GM12878 (cell line): ENCODE data around the gene SERTAD1. TPM values are rescaled to one million over a fixed set of nuclear protein-coding genes. Genes with fewer than 3 reads are reported as not detected.

Source experiments
- ATAC-seq: fragments of 200-7000 bp; cut with Tn5 transposase; 3 replicates; pipeline ENCODE4 v1.9.1; 2020; ENCODE audit warnings: mild to moderate bottlenecking, moderate library complexity
- BruUV-seq: library from RNA; stranded (reverse); fragments of 400-500 nt; replicated peaks from 2 replicates; lab custom pipeline; 2021; lab: Mats Ljungman, UMichigan
- CTCF ChIA-PET: fragments of 300-600 bp; sonication (Branson Sonifier 250); formaldehyde crosslinking; extraction: SDS; loops from one replicate; lab custom pipeline; 2021; ENCODE audit warnings: inconsistent platforms; lab: Yijun Ruan, JAX
- POLR2A ChIA-PET: fragments of 350-600 bp; formaldehyde crosslinking; extraction: SDS; loops from one replicate; lab custom pipeline; 2021; ENCODE audit warnings: inconsistent platforms; lab: Charles Lee
- RAD21 ChIA-PET: fragments of 300-600 bp; sonication (Branson Sonifier 250); formaldehyde crosslinking; loops from one replicate; lab custom pipeline; 2023; ENCODE audit warnings: antibody characterized with exemption; ENCODE audit not compliant: unreplicated experiment; lab: Charles Lee
- SMC1A ChIA-PET: fragments of 300-600 bp; sonication (Branson Sonifier 250); formaldehyde crosslinking; loops from one replicate; lab custom pipeline; 2023; ENCODE audit not compliant: unreplicated experiment, uncharacterized antibody; lab: Charles Lee
- DNase-seq: peaks from one replicate; pipeline ENCODE4 v3.0.0-alpha.2; 2011; ENCODE audit warnings: low read depth, low spot score
- FAIRE-seq: peaks from 3 replicates; lab custom pipeline; 2011; peaks lifted over from hg19 to GRCh38; lab: Jason Lieb, UNC
- H2AFZ ChIP-seq: 2 replicates; pipeline ENCODE4 v1.6.0; 2011; ENCODE audit warnings: low read depth, low read length, control low read depth; ENCODE audit not compliant: control insufficient read depth
- H3K27ac ChIP-seq: 2 replicates; pipeline ENCODE4 v1.5.1; 2011; ENCODE audit warnings: control low read depth; ENCODE audit not compliant: control insufficient read depth, insufficient read depth
- H3K27me3 ChIP-seq, 2 experiments: replicated peaks in 1 of 2; 2 replicates each; pipeline versions ENCODE4 v1.6.0 to v1.6.1; 2011; ENCODE audit warnings: low read length in 1 of 2; ENCODE audit not compliant: control insufficient read depth in 2 of 2, insufficient read depth in 2 of 2
- H3K36me3 ChIP-seq, 2 experiments: 2 replicates each; pipeline ENCODE4 v1.5.1; 2011; ENCODE audit warnings: low read length in 1 of 2; ENCODE audit not compliant: control insufficient read depth in 2 of 2, insufficient read depth in 2 of 2
- H3K4me1 ChIP-seq: 2 replicates; pipeline ENCODE4 v1.6.1; 2011; ENCODE audit warnings: mild to moderate bottlenecking, low read length, moderate library complexity, mixed read lengths; ENCODE audit not compliant: control insufficient read depth, insufficient read depth
- H3K4me2 ChIP-seq: 2 replicates; pipeline ENCODE4 v1.6.0; 2011; ENCODE audit warnings: control low read depth; ENCODE audit not compliant: control insufficient read depth, insufficient read depth
- H3K4me3 ChIP-seq: fragments of 200-600 bp; sonication (generic); 2 replicates; pipeline ENCODE4 v1.5.1; 2016
- H3K79me2 ChIP-seq: 2 replicates; pipeline ENCODE4 v1.6.0; 2011; ENCODE audit warnings: low read length; ENCODE audit not compliant: control insufficient read depth, insufficient read depth
- H3K9ac ChIP-seq: 2 replicates; pipeline ENCODE4 v1.8.0; 2011; ENCODE audit warnings: low read length, control low read depth, mixed read lengths; ENCODE audit not compliant: control insufficient read depth, insufficient read depth
- H3K9me3 ChIP-seq: replicated peaks from 3 replicates; pipeline ENCODE4 v1.5.1; 2011; ENCODE audit warnings: mild to moderate bottlenecking, low read length; ENCODE audit not compliant: control insufficient read depth, insufficient read depth
- H4K20me1 ChIP-seq: 2 replicates; pipeline ENCODE4 v1.6.0; 2011; ENCODE audit not compliant: control insufficient read depth, insufficient read depth
- CBX5 ChIP-seq: sonication (generic); IDR thresholded peaks from 2 replicates; pipeline ENCODE4 v1.6.1; 2016; ENCODE audit warnings: low read depth, moderate library complexity, mild to moderate bottlenecking, inconsistent platforms
- CHD2 ChIP-seq: IDR thresholded peaks from 2 replicates; pipeline ENCODE4 v1.6.1; 2011; ENCODE audit warnings: low read depth, low read length, improper control_type of control experiment, borderline replicate concordance
- MLLT1 ChIP-seq: fragments of 450-650 bp; IDR thresholded peaks from 2 replicates; pipeline ENCODE4 v1.6.1; 2016; ENCODE audit warnings: mild to moderate bottlenecking
- USF2 ChIP-seq: IDR thresholded peaks from 2 replicates; pipeline ENCODE4 v1.6.1; 2011; ENCODE audit warnings: low read depth, low read length, improper control_type of control experiment, borderline replicate concordance
- ZBTB40 ChIP-seq: fragments of 450-650 bp; IDR thresholded peaks from 2 replicates; pipeline ENCODE4 v1.6.1; 2016; ENCODE audit warnings: mild to moderate bottlenecking, moderate library complexity, borderline replicate concordance
- WGBS: methylation state at CpG from one replicate; pipeline ENCODE4 v1.1.6; 2016; ENCODE audit warnings: low lambda C conversion rate; ENCODE audit not compliant: insufficient replicate concordance, insufficient coverage; ENCODE audit errors: missing lambda C conversion rate; 5-methylcytosine and 5-hydroxymethylcytosine counted together
- in situ Hi-C: fragments of 300-500 bp; cut with MboI; formaldehyde crosslinking; loops from 9 replicates; pipeline ENCODE4 v1.14.3; 2018; ENCODE audit warnings: mixed read lengths
- intact Hi-C: fragments of 100-400 bp; cut with micrococcal nuclease; formaldehyde crosslinking; loops from one replicate; pipeline ENCODE4 v1.14.2; 2022; ENCODE audit not compliant: unreplicated experiment
- polyA plus RNA-seq, 11 experiments: library from polyadenylated mRNA; depleted of rRNA in 4 of 11; unstranded in 6 of 11; stranded (reverse) in 5 of 11; fragments of >200 nt; fragmentation: Nextera tagmentation in 4 of 11; fragmentation: Illumina TruSeq in 1 of 11; extraction: Ambion mirVana in 4 of 11; extraction: Trizol in 1 of 11; gene quantifications; 1 replicate in 1 of 11; 2 replicates in 10 of 11; pipeline versions ENCODE4 v1.2.1 to v1.2.3, GENCODE V29; 2011 to 2016; ENCODE audit warnings: inconsistent platforms in 2 of 11, missing spikeins in 2 of 11, low read depth in 1 of 11
- total RNA-seq, 4 experiments: library from RNA; depleted of rRNA in 3 of 4; stranded (reverse); fragments of >200 nt in 3 of 4; fragmentation: Illumina TruSeq in 1 of 4; extraction: Trizol in 1 of 4; gene quantifications; 2 replicates each; pipeline versions ENCODE4 v1.2.1 to v1.2.3, GENCODE V29; 2013 to 2021

The SERTAD1 gene
- total and polyA plus RNA-seq, 10 of the 15 experiments (the other 5 are each of a cell fraction or from before 2014, with no cell fraction given) = 0.23 to 14.2 (median 8.0) TPM

- Histone ChIP-seq H2AFZ (no peak within 1 kb of the TSS), H3K9me3 (no peaks in the 10 kb centered on the region), H3K9ac (no peak within 1 kb of the TSS), H4K20me1 (no peaks in the 10 kb centered on the region), H3K27ac (no peak within 1 kb of the TSS), H3K27me3 (no peaks in the 10 kb centered on the region), H3K4me1 (peaks cover 51% of the 10 kb centered on the region), H3K4me2 (no peak within 1 kb of the TSS), H3K4me3 (no peak within 1 kb of the TSS), H3K36me3 (no peaks in the 10 kb centered on the region), H3K79me2 (no peaks in the 10 kb centered on the region)
- in situ Hi-C loops (no loop called here), intact Hi-C loops (no loop called here)
- ChIA-PET SMC1A (no interaction called here), CTCF (interaction anchor here (0.9 to 4.5 kb wide), 5 partner anchors 7 to 222 kb away, joined by 3 to 43 read pairs (median 4); no protein-coding TSS in a partner anchor), POLR2A (interaction anchor here (0.6 to 1.4 kb wide), 4 partner anchors 10 to 679 kb away, joined by 3 to 17 read pairs (median 3); no protein-coding TSS in a partner anchor), RAD21 (interaction anchor here (0.9 kb wide), 1 partner anchor 195 kb away, joined by 4 read pairs; the partner anchor contains the start of gene TTC9B)
- FAIRE-seq (no peak), ATAC-seq (no peak), DNase-seq (no peak)
- TF ChIP-seq USF2 (no peak), CHD2 (no peak), ZBTB40 (no peak), MLLT1 (no peak), CBX5 (no peak)
- WGBS = 56% methylated on average over 17 of the region's 18 CpGs
- BruUV-seq = no TSS peak
These were observed 12.4 kb downstream of the SERTAD1 start, which contains the start of gene PRX for GRCh38 chr19:40413291-40413845. TSS of gene PRX (minus strand) at chr19:40413378. CDS start at chr19:40407932, 5,446 bp downstream.
